Muscle layer of colon (tissue), 2 donors: ENCODE data around the gene FHIP2A.
A peak's percentile ranks its signal among the peaks of the same experiment; 100 is the strongest.
"Not testable (repeated sequence)": the region's sequence is repeated elsewhere in the genome, so short reads cannot be mapped to it uniquely, and the experiment has no call there.

Experiments
- H3K27ac ChIP-seq: one replicate; pipeline ENCODE4 v1.7.0; 2013; ENCODE audit warnings: low read depth, mild to moderate bottlenecking, low read length, moderate library complexity
- H3K27me3 ChIP-seq, 2 donors: one replicate each; pipeline ENCODE4 v1.7.0; 2013; ENCODE audit warnings: low read length in 2 of 2, mild to moderate bottlenecking in 2 of 2; ENCODE audit not compliant: insufficient read depth in 2 of 2, control insufficient read depth in 1 of 2
- H3K36me3 ChIP-seq: one replicate; pipeline ENCODE4 v1.7.0; 2013; ENCODE audit warnings: mild to moderate bottlenecking, low read length; ENCODE audit not compliant: insufficient read depth
- H3K4me1 ChIP-seq: one replicate; pipeline ENCODE4 v1.7.0; 2013; ENCODE audit warnings: mild to moderate bottlenecking, low read length; ENCODE audit not compliant: insufficient read depth
- H3K4me3 ChIP-seq, 2 donors: one replicate each; pipeline ENCODE4 v1.7.0; 2013; ENCODE audit warnings: low read length in 2 of 2, low read depth in 1 of 2, mild to moderate bottlenecking in 1 of 2, moderate library complexity in 1 of 2
- H3K9ac ChIP-seq: one replicate; pipeline ENCODE4 v1.7.0; 2013; ENCODE audit warnings: low read length
- H3K9me3 ChIP-seq: one replicate; pipeline ENCODE4 v1.7.0; 2013; ENCODE audit warnings: mild to moderate bottlenecking, low read length
- donor health status: abdominal sarcoma.
- donor health status: Adenocarcinoma of cecum.

Gene FHIP2A, protein sequence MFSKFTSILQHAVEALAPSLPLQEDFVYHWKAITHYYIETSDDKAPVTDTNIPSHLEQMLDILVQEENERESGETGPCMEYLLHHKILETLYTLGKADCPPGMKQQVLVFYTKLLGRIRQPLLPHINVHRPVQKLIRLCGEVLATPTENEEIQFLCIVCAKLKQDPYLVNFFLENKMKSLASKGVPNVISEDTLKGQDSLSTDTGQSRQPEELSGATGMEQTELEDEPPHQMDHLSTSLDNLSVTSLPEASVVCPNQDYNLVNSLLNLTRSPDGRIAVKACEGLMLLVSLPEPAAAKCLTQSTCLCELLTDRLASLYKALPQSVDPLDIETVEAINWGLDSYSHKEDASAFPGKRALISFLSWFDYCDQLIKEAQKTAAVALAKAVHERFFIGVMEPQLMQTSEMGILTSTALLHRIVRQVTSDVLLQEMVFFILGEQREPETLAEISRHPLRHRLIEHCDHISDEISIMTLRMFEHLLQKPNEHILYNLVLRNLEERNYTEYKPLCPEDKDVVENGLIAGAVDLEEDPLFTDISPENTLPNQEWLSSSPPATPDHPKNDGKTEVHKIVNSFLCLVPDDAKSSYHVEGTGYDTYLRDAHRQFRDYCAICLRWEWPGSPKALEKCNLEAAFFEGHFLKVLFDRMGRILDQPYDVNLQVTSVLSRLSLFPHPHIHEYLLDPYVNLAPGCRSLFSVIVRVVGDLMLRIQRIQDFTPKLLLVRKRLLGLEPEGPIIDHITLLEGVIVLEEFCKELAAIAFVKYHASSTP

DNA sequence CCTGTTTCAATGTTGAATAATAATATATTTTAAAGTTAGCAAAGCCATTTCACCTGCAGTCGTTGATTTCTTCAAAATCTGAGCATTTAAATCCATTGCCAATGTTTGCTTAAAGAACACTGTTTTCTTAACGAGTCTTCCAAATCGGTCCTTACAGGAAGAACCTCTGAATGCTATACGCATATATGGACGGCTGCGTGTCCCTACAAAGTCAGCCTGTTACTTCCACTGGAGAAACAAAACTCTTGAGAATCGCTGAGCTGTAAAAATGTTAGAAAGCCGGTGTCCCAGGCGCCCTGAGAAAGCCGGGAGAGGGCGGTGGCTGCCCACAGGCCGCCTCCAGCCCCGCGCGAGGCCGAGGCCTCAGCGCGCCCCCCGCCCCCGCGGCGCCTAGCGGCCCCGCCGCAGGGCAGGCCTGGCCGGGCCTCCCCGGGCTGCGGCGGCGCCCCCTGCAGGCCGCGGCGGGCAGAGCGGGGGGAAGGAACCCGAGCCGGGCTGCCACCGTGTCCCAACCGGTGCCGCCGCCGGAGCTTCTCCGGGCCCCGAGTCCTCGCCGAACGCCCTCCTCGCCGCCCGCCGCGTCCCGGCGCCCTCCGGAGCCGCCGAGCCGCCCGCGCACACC lies at the start of gene FHIP2A:
Gene FHIP2A, plus strand, starts transcription at position 488 of the 622 bp plus-strand sequence. CDS start 299 bp downstream, outside the sequence.
- H3K27ac ChIP-seq, result peak within 1 kb of the TSS; percentile 96
- peaks cover 28% of the 10 kb centered on the region for H3K4me1 ChIP-seq
- no peaks in the 10 kb centered on the region for H3K36me3 ChIP-seq
- no peaks in the 10 kb centered on the region for H3K27me3 ChIP-seq
- H3K9me3 ChIP-seq, result no peaks in the 10 kb centered on the region
- peak within 1 kb of the TSS; percentile 76 for H3K9ac ChIP-seq
- H3K4me3 ChIP-seq, result peak within 1 kb of the TSS; percentile 67 to 97

DNA sequence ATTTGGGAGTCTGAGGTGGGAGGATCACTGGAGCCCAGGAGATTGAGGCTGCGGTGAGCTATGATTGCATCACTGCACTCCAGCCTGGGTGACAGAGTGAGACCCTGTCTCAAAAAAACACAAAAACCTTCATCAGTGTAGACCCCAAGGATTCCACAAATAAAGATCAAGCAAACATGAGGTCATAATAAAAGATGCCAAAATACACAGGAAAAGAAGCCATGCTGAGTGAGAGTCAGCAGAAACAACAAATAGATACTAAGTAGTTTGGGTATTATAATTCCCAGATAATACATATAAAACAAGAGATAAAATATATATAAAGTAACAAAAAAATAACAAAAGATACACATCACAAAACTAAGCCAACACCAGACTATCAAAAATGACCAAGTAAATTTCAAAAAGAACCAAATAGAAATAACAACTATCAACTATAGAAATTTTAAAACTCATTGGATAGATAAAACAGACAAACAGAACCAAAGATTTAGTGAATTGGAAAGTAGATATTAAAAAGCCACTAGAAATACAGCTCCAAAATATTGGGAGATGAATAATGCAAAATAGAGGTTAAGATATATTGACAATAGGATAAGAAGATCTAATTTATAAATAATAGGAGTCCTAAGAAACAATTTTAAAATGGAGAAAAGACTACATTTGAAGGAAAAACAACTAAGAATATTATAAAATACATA lies 48.9 kb upstream of the FHIP2A start:
- H3K9ac ChIP-seq, result no peak overlapping the region
- H3K9me3 ChIP-seq, result no peaks in the 10 kb centered on the region
- no peaks in the 10 kb centered on the region for H3K36me3 ChIP-seq
- H3K4me3 ChIP-seq, result no peak overlapping the region
- peaks cover 0 to 1% of the 10 kb centered on the region in 2 donors for H3K27me3 ChIP-seq
- no peak overlapping the region for H3K27ac ChIP-seq
- no peaks in the 10 kb centered on the region for H3K4me1 ChIP-seq

DNA sequence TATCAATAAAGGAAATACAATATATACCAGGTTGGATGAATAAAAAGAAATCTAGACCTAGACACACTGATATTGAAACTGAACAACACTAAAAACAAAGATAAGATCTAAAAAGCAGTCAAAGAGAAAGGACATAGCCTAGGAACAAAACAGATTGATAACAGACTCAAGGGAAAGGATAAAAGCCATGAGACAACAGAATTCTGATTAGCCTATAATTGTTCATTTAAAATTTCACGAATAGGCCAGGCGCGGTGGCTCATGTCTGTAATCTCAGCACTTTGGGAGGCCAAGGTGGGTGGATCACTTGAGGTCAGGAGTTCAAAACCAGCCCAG lies 48.4 kb upstream of the FHIP2A start:
- no peak overlapping the region for H3K9ac ChIP-seq
- no peak overlapping the region for H3K27ac ChIP-seq
- no peaks in the 10 kb centered on the region for H3K9me3 ChIP-seq
- H3K36me3 ChIP-seq, result no peaks in the 10 kb centered on the region
- H3K27me3 ChIP-seq, result no peaks in the 10 kb centered on the region
- H3K4me3 ChIP-seq, result no peak overlapping the region
- no peaks in the 10 kb centered on the region for H3K4me1 ChIP-seq

DNA sequence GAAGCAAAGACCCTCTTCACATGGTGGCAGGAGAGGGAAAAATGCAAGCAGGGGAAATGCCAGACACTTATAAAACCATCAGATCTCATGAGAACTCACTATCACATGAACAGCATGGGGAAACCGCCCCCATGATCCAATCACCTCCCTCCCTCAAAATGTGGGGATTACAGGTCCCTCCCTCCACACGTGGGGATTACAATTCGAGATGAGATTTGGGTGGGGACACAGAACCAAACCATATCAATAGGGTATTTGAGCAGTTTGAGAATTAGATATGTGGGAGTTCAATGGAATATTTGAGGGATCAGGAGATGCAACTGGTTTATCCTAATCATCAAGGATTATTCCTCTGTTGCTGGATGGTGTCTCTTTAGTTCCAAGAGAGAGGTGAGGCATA lies 46.5 kb upstream of the FHIP2A start:
- H3K36me3 ChIP-seq, H3K4me3 ChIP-seq, H3K9ac ChIP-seq, H3K27ac ChIP-seq, H3K4me1 ChIP-seq, H3K27me3 ChIP-seq, H3K9me3 ChIP-seq: not testable (repeated sequence)

DNA sequence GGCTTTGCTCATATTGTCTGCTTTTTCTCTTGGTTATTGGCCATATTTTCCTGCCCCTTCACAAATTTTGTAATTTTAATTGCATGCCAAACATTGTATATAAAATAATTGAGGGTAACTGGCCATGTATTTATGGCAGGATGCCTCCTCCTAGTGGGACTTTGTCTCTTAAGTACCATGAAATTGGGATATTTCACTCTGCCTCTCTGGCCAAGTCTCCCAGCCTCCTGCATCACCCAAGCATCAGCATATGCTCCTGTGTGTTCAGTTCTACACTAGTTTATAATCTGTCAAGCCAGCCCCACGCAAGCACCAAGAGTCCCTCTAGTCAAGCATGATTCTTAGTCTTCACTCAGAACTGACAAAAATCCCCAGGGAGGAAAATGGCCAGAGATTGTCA lies 44.2 kb upstream of the FHIP2A start:
- no peaks in the 10 kb centered on the region for H3K36me3 ChIP-seq
- no peaks in the 10 kb centered on the region for H3K4me1 ChIP-seq
- no peak overlapping the region for H3K9ac ChIP-seq
- H3K27me3 ChIP-seq, result no peaks in the 10 kb centered on the region
- H3K27ac ChIP-seq, result no peak overlapping the region
- H3K4me3 ChIP-seq, result no peak overlapping the region
- no peaks in the 10 kb centered on the region for H3K9me3 ChIP-seq

DNA sequence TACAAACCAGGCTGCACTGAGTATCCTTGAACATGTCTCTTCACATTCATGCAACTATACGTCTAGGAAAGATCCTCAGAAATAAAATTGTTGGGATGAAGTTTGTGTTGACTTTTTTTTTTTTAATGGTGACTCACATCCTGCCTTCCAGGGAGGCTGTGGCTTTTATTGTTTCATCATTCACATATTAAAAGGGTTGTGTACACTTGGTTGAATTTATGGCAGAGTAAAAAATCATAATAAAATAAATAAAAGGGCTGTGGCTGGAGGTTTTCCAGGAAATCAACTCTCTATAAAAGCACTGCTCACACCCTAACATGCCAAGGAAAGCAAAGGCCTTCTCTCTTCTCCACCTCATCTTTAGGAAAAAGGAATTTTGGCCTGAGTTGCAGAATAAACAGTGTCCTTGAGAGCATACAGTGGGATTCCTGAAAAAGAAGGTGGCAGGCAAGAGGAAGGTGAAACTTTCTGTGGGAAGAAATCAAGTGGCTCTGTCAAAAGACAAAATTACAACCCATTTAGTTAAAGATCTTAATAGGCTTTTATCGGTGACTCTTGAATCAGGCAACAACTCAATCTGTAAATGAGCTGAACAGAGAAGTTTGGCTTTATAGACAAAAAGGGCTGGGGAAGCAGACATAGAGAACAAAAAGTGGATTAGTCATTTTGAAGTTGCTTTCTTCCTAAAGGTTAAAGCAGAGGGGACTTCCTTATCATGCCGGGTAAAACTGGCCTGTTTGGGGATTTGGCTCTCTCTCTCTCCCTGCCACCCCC lies 41.6 kb upstream of the FHIP2A start:
- Histone ChIP-seq H3K27me3 (no peaks in the 10 kb centered on the region), H3K9me3 (no peaks in the 10 kb centered on the region), H3K36me3 (no peaks in the 10 kb centered on the region), H3K4me3 (no peak overlapping the region), H3K9ac (no peak overlapping the region), H3K27ac (no peak overlapping the region), H3K4me1 (no peaks in the 10 kb centered on the region)

DNA sequence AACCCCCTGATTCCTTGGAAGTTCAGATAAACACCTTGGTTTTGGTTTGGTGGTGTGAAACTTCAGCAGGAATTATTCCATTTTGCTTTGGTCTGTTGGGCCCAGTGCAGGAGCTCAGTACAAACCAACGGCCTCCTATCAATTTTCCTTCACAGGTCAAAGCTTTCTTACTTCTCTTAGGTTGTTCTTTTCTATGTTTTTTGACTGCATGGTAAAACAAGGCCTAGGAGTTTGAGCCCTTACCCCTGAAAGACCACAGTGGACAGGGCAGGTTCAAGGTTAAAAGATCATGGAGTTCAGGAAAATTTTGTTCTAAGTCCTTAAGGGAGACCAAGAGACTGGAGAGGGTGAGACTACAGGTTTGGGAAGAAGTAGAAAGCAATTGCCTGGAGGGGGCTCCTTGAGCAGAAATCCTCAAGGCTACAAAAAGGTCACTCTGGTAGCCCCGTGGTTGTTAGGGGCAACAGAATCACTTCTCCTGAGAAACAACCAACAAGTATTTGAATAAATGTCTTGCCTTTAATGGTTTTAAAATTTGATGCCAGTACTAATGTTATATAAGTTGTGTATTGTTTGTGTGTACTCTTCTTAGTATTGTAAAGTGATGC lies 40.9 kb upstream of the FHIP2A start:
- H3K27ac ChIP-seq, result no peak overlapping the region
- no peaks in the 10 kb centered on the region for H3K36me3 ChIP-seq
- no peaks in the 10 kb centered on the region for H3K4me1 ChIP-seq
- H3K9ac ChIP-seq, result no peak overlapping the region
- H3K9me3 ChIP-seq, result no peaks in the 10 kb centered on the region
- H3K27me3 ChIP-seq, result no peaks in the 10 kb centered on the region
- H3K4me3 ChIP-seq, result no peak overlapping the region

- Histone ChIP-seq H3K9me3 (no peaks in the 10 kb centered on the region), H3K4me1 (no peaks in the 10 kb centered on the region), H3K9ac (no peak overlapping the region), H3K36me3 (no peaks in the 10 kb centered on the region), H3K27me3 (no peaks in the 10 kb centered on the region), H3K27ac (no peak overlapping the region), H3K4me3 (no peak overlapping the region)
Measured at GRCh38 chr10:114782666-114783065, 38.9 kb upstream of the FHIP2A start.

- H3K27ac ChIP-seq, result no peak overlapping the region
- H3K36me3 ChIP-seq, result no peaks in the 10 kb centered on the region
- H3K9me3 ChIP-seq, result no peaks in the 10 kb centered on the region
- no peak overlapping the region for H3K9ac ChIP-seq
- H3K4me3 ChIP-seq, result no peak overlapping the region
- no peaks in the 10 kb centered on the region for H3K27me3 ChIP-seq
- no peaks in the 10 kb centered on the region for H3K4me1 ChIP-seq
Measured at GRCh38 chr10:114783686-114784085, 37.9 kb upstream of the FHIP2A start.

DNA sequence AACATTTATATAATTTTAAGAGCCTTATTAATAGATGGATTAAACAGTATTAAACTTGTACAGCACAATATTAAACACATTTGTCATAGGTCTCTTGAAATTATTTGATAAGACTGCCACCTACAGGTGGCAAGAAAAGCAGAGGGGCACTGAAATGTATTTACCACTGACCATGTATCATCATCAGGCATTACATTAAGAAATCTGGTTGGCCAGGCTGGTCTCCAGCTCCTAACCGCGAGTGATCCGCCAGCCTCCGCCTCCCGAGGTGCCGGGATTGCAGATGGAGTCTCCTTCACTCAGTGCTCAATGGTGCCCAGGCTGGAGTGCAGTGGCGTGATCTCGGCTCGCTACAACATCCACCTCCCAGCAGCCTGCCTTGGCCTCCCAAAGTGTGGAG lies 35.1 kb upstream of the FHIP2A start:
- H3K36me3 ChIP-seq, H3K4me1 ChIP-seq, H3K4me3 ChIP-seq, H3K9me3 ChIP-seq, H3K27ac ChIP-seq, H3K27me3 ChIP-seq, H3K9ac ChIP-seq: not testable (repeated sequence)
